Measurements from ENCODE around the gene STAC3. TPM values are rescaled to one million over a fixed set of nuclear protein-coding genes. Genes with fewer than 3 reads are reported as not detected.

The STAC3 gene
- total and polyA plus RNA-seq, 8 donors, result 2.9 to 5.1 (median 3.4) TPM

- TF ChIP-seq CTCF (IDR thresholded peaks at IDR 0.05), result no peak
- intact Hi-C loops (cut with DNase I), result no loop called here
- no peak for ATAC-seq
- DNase-seq, result no peak
- H3K4me1 ChIP-seq, result no peaks in the 10 kb centered on the region
- no peak overlapping the region for H3K27ac ChIP-seq
- no peak overlapping the region for H3K4me3 ChIP-seq
- H3K36me3 ChIP-seq, result peaks cover 0 to 100% of the 10 kb centered on the region in 2 donors
- no peaks in the 10 kb centered on the region for H3K27me3 ChIP-seq
- H3K9me3 ChIP-seq, result no peaks in the 10 kb centered on the region
These were observed 54.0 kb downstream of the STAC3 start for GRCh38 chr12:57196956-57197355.

GRCh38 chr12:57196439-57196838 lies 54.5 kb downstream of the STAC3 start:
- Histone ChIP-seq H3K9me3 (no peaks in the 10 kb centered on the region), H3K4me1 (no peaks in the 10 kb centered on the region)
- intact Hi-C loops (cut with DNase I), result no loop called here

GRCh38 chr12:57195611-57196371 lies 55.2 kb downstream of the STAC3 start:
- DNase-seq (no peak), ATAC-seq (no peak)
- no peak for TF ChIP-seq CTCF (IDR thresholded peaks at IDR 0.05)
- H3K9me3 ChIP-seq, result no peaks in the 10 kb centered on the region
- no peaks in the 10 kb centered on the region for H3K27me3 ChIP-seq
- intact Hi-C loops (cut with DNase I), result no loop called here
- H3K4me1 ChIP-seq, result no peaks in the 10 kb centered on the region
- peaks cover 0 to 96% of the 10 kb centered on the region in 2 donors for H3K36me3 ChIP-seq
- no peak overlapping the region for H3K27ac ChIP-seq
- H3K4me3 ChIP-seq, result no peak overlapping the region

More at GRCh38 chr12:57196439-57196838, 54.5 kb downstream of the STAC3 start:
- Histone ChIP-seq H3K27ac (no peak overlapping the region), H3K27me3 (no peaks in the 10 kb centered on the region), H3K36me3 (peaks cover 0 to 96% of the 10 kb centered on the region in 2 donors), H3K4me3 (no peak overlapping the region)
- no peak for TF ChIP-seq CTCF (IDR thresholded peaks at IDR 0.05)
- no peak for ATAC-seq
- no peak for DNase-seq

GRCh38 chr12:57195186-57195585 lies 55.8 kb downstream of the STAC3 start:
- Histone ChIP-seq H3K9me3 (no peaks in the 10 kb centered on the region), H3K36me3 (peaks cover 0 to 96% of the 10 kb centered on the region in 2 donors), H3K4me1 (peaks cover 0 to 3% of the 10 kb centered on the region in 2 donors), H3K27me3 (no peaks in the 10 kb centered on the region), H3K4me3 (no peak overlapping the region), H3K27ac (no peak overlapping the region)
- no peak for ATAC-seq
- TF ChIP-seq CTCF (IDR thresholded peaks at IDR 0.05), result no peak
- DNase-seq, result no peak
- intact Hi-C loops (cut with DNase I), result no loop called here

- H3K9me3 ChIP-seq, result no peaks in the 10 kb centered on the region
- H3K4me1 ChIP-seq, result peaks cover 0 to 9% of the 10 kb centered on the region in 2 donors
- H3K27me3 ChIP-seq, result no peaks in the 10 kb centered on the region
- DNase-seq (no peak), ATAC-seq (no peak)
- TF ChIP-seq CTCF (IDR thresholded peaks at IDR 0.05), result no peak
- peaks cover 0 to 96% of the 10 kb centered on the region in 2 donors for H3K36me3 ChIP-seq
- H3K4me3 ChIP-seq, result no peak overlapping the region
- H3K27ac ChIP-seq, result no peak overlapping the region
- intact Hi-C loops (cut with DNase I), result no loop called here
These were observed 56.7 kb downstream of the STAC3 start for GRCh38 chr12:57194253-57194652.

Data from left lung (tissue), 10 donors.